HCT116 (cell line): ENCODE data around the gene CXCL10. TPM values are rescaled to one million over a fixed set of nuclear protein-coding genes. Genes with fewer than 3 reads are reported as not detected.

Experiments used
- ATAC-seq: fragments of 200-7000 bp; cut with Tn5 transposase; 2 replicates; pipeline ENCODE4 v1.9.1; 2020; ENCODE audit warnings: mild to moderate bottlenecking, moderate library complexity
- BruUV-seq: library from RNA; stranded (reverse); fragments of 400-500 nt; replicated peaks from 2 replicates; lab custom pipeline; 2021; lab: Mats Ljungman, UMichigan
- CTCF ChIA-PET: fragments of 300-600 bp; sonication (Branson Sonifier 250); formaldehyde crosslinking; loops from one replicate; lab custom pipeline; 2021; ENCODE audit warnings: antibody characterized with exemption; lab: Charles Lee
- POLR2A ChIA-PET: fragments of 300-600, 350-600 bp; sonication (Branson Sonifier 250); formaldehyde crosslinking; loops from one replicate; lab custom pipeline; 2021; ENCODE audit warnings: antibody characterized with exemption; lab: Charles Lee
- RAD21 ChIA-PET, 2 experiments: fragments of 300-600 bp; sonication (Branson Sonifier 250); formaldehyde crosslinking; loops; one replicate each; lab custom pipeline; 2023; ENCODE audit warnings: low total read pairs in 2 of 2; ENCODE audit not compliant: uncharacterized antibody in 2 of 2, unreplicated experiment in 2 of 2, low non-redundant PET in 1 of 2; lab: Charles Lee
- DNase-seq: peaks from one replicate; pipeline ENCODE4 v3.0.0-alpha.2; 2010; ENCODE audit warnings: low read depth, low spot score
- H2AFZ ChIP-seq: fragments of 200-600 bp; shearing (Covaris generic), sonication (generic); 2 replicates; pipeline ENCODE4 v1.6.1; 2017; ENCODE audit warnings: low read depth, mixed run types, mixed read lengths, antibody characterized with exemption, low read length; ENCODE audit not compliant: poor library complexity, severe bottlenecking
- H3K27ac ChIP-seq: 2 replicates; pipeline ENCODE4 v1.5.1; 2012; ENCODE audit warnings: low read depth, low read length
- H3K27me3 ChIP-seq: fragments of 200-600 bp; sonication (generic); 2 replicates; pipeline ENCODE4 v1.6.1; 2016; ENCODE audit warnings: mixed run types, low read length, mixed read lengths; ENCODE audit not compliant: insufficient read depth
- H3K36me3 ChIP-seq, 2 experiments: fragments of 200-500 bp in 1 of 2; fragments of 200-600 bp in 1 of 2; sonication (Bioruptor generic) in 1 of 2; sonication (generic) in 1 of 2; 2 replicates each; pipeline versions ENCODE4 v1.5.1 to v1.6.1; 2014 to 2016; ENCODE audit warnings: low read length in 2 of 2, inconsistent platforms in 1 of 2, mixed read lengths in 1 of 2, mixed run types in 1 of 2; ENCODE audit not compliant: insufficient read depth in 2 of 2, control insufficient read depth in 1 of 2
- H3K4me1 ChIP-seq, 2 experiments: fragments of 200-600 bp in 1 of 2; sonication (generic) in 1 of 2; 2 replicates each; pipeline versions ENCODE4 v1.5.1 to v1.6.1; 2012 to 2017; ENCODE audit warnings: low read length in 2 of 2, inconsistent platforms in 1 of 2, mild to moderate bottlenecking in 1 of 2, mixed read lengths in 1 of 2, mixed run types in 1 of 2, moderate library complexity in 1 of 2; ENCODE audit not compliant: insufficient read depth in 2 of 2, control insufficient read depth in 1 of 2
- H3K4me2 ChIP-seq: fragments of 200-600 bp; sonication (generic); 2 replicates; pipeline ENCODE4 v1.6.1; 2017; ENCODE audit warnings: mixed run types, low read length, mixed read lengths
- H3K4me3 ChIP-seq, 2 experiments: fragments of 200-600 bp in 1 of 2; sonication (generic) in 1 of 2; replicated peaks in 1 of 2; 2 replicates each; pipeline ENCODE4 v1.5.1; 2011 to 2016; ENCODE audit warnings: low read length in 2 of 2, control low read depth in 1 of 2, low read depth in 1 of 2, mild to moderate bottlenecking in 1 of 2, mixed read lengths in 1 of 2, mixed run types in 1 of 2
- H3K79me2 ChIP-seq: fragments of 200-600 bp; sonication (generic); 2 replicates; pipeline ENCODE4 v1.6.1; 2017; ENCODE audit warnings: mild to moderate bottlenecking, mixed run types, low read length, moderate library complexity, mixed read lengths; ENCODE audit not compliant: insufficient read depth
- H3K9ac ChIP-seq: fragments of 200-600 bp; sonication (generic); 2 replicates; pipeline ENCODE4 v1.6.1; 2016; ENCODE audit warnings: low read length, mixed read lengths
- H3K9me2 ChIP-seq: fragments of 200-600 bp; sonication (generic), shearing (Covaris generic); 2 replicates; pipeline ENCODE4 v1.6.1; 2017; ENCODE audit warnings: mixed run types, mild to moderate bottlenecking, moderate library complexity; ENCODE audit not compliant: insufficient read depth
- H3K9me3 ChIP-seq, 2 experiments: fragments of 200-500 bp in 1 of 2; fragments of 200-600 bp in 1 of 2; sonication (Bioruptor generic) in 1 of 2; sonication (generic) in 1 of 2; 2 replicates each; pipeline ENCODE4 v1.6.1; 2014 to 2017; ENCODE audit warnings: low read length in 2 of 2, mixed read lengths in 2 of 2, inconsistent platforms in 1 of 2, low read depth in 1 of 2, mild to moderate bottlenecking in 1 of 2, mixed run types in 1 of 2, moderate library complexity in 1 of 2; ENCODE audit not compliant: control insufficient read depth in 1 of 2, insufficient read depth in 1 of 2
- H4K20me1 ChIP-seq: fragments of 200-600 bp; sonication (generic), shearing (Covaris generic); 2 replicates; pipeline ENCODE4 v1.6.1; 2017; ENCODE audit warnings: mixed run types, mild to moderate bottlenecking, moderate library complexity; ENCODE audit not compliant: insufficient read depth
- EZH2 ChIP-seq: fragments of 200-600 bp; sonication (generic); IDR thresholded peaks from 2 replicates; pipeline ENCODE4 v1.6.1; 2017; ENCODE audit warnings: antibody characterized with exemption, mixed run types
- POLR2AphosphoS5 ChIP-seq: IDR thresholded peaks from 2 replicates; pipeline ENCODE4 v1.6.1; 2011; ENCODE audit warnings: mild to moderate bottlenecking, low read depth, low read length, moderate library complexity
- RAD21 ChIP-seq: IDR thresholded peaks from 2 replicates; pipeline ENCODE4 v1.6.1; 2012; ENCODE audit warnings: low read depth, mild to moderate bottlenecking
- ZNF274 ChIP-seq: fragments of 200-500 bp; sonication (Bioruptor generic); IDR thresholded peaks from 2 replicates; pipeline ENCODE4 v1.6.1; 2014; ENCODE audit warnings: mild to moderate bottlenecking, low read depth, low read length, inconsistent platforms
- intact Hi-C: fragments of 100-400 bp; cut with micrococcal nuclease; formaldehyde crosslinking; loops from 2 replicates; pipeline ENCODE4 v1.10.0; 2022
- total RNA-seq: library from RNA; stranded (reverse); gene quantifications from one replicate; pipeline ENCODE4 v1.2.1, GENCODE V29; 2021; ENCODE audit not compliant: unreplicated experiment
- TF ChIP-seq, protein P1 (sequence below): IDR thresholded peaks from 2 replicates; pipeline ENCODE4 v1.6.1; 2012; ENCODE audit warnings: low read depth
- TF ChIP-seq, protein P2 (sequence below): IDR thresholded peaks from 2 replicates; pipeline ENCODE4 v1.6.1; 2011; ENCODE audit warnings: mild to moderate bottlenecking, low read length, moderate library complexity; ENCODE audit not compliant: insufficient replicate concordance; ENCODE audit errors: extremely low read depth

Gene CXCL10
- total RNA-seq, 1 experiment from 2014 or later = not detected

DNA sequence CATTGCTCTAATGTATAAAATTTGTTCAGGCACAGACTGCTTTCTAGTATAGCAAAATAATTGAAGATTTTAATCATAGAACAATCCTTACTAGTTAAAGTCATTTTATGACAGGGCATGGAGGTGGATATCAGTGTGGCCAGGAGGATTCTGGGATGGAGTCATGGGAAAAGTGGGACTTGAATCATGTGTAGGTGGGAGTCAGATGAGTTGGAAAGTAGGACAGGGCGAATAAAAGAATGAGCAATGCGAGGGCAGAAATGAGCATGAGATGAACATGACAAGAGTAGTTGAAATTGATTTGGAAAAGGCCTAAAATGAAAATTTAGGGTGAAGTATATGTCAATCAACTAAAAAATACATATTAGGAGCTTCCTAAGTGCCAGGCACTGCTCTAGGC lies 25.4 kb downstream of the CXCL10 start:
- no peak for DNase-seq
- no peaks in the 10 kb centered on the region for H3K79me2 ChIP-seq
- H3K9ac ChIP-seq = no peak overlapping the region
- no peak overlapping the region for H2AFZ ChIP-seq
- CTCF ChIA-PET = no interaction called here
- H3K36me3 ChIP-seq = no peaks in the 10 kb centered on the region
- H3K4me3 ChIP-seq = no peak overlapping the region
- TF ChIP-seq, protein P1, sequence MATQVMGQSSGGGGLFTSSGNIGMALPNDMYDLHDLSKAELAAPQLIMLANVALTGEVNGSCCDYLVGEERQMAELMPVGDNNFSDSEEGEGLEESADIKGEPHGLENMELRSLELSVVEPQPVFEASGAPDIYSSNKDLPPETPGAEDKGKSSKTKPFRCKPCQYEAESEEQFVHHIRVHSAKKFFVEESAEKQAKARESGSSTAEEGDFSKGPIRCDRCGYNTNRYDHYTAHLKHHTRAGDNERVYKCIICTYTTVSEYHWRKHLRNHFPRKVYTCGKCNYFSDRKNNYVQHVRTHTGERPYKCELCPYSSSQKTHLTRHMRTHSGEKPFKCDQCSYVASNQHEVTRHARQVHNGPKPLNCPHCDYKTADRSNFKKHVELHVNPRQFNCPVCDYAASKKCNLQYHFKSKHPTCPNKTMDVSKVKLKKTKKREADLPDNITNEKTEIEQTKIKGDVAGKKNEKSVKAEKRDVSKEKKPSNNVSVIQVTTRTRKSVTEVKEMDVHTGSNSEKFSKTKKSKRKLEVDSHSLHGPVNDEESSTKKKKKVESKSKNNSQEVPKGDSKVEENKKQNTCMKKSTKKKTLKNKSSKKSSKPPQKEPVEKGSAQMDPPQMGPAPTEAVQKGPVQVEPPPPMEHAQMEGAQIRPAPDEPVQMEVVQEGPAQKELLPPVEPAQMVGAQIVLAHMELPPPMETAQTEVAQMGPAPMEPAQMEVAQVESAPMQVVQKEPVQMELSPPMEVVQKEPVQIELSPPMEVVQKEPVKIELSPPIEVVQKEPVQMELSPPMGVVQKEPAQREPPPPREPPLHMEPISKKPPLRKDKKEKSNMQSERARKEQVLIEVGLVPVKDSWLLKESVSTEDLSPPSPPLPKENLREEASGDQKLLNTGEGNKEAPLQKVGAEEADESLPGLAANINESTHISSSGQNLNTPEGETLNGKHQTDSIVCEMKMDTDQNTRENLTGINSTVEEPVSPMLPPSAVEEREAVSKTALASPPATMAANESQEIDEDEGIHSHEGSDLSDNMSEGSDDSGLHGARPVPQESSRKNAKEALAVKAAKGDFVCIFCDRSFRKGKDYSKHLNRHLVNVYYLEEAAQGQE = no peak
- TF ChIP-seq ZNF274 (no peak), POLR2AphosphoS5 (no peak), EZH2 (no peak), RAD21 (no peak)
- TF ChIP-seq, protein P2, sequence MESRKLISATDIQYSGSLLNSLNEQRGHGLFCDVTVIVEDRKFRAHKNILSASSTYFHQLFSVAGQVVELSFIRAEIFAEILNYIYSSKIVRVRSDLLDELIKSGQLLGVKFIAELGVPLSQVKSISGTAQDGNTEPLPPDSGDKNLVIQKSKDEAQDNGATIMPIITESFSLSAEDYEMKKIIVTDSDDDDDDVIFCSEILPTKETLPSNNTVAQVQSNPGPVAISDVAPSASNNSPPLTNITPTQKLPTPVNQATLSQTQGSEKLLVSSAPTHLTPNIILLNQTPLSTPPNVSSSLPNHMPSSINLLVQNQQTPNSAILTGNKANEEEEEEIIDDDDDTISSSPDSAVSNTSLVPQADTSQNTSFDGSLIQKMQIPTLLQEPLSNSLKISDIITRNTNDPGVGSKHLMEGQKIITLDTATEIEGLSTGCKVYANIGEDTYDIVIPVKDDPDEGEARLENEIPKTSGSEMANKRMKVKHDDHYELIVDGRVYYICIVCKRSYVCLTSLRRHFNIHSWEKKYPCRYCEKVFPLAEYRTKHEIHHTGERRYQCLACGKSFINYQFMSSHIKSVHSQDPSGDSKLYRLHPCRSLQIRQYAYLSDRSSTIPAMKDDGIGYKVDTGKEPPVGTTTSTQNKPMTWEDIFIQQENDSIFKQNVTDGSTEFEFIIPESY = no peak
- H3K27me3 ChIP-seq = no peaks in the 10 kb centered on the region
- RAD21 ChIA-PET = no interaction called here
- no peaks in the 10 kb centered on the region for H3K9me2 ChIP-seq
- ATAC-seq = no peak
- no peaks in the 10 kb centered on the region for H3K9me3 ChIP-seq
- no peak overlapping the region for H3K4me2 ChIP-seq
- intact Hi-C loops = loop anchor here (5.0 to 10.0 kb wide), 2 partner anchors 379 to 507 kb away; no protein-coding TSS in a partner anchor
- H3K4me1 ChIP-seq = no peaks in the 10 kb centered on the region
- no peak overlapping the region for H3K27ac ChIP-seq
- BruUV-seq = no TSS peak
- H4K20me1 ChIP-seq = no peaks in the 10 kb centered on the region
- POLR2A ChIA-PET = no interaction called here
